ENCODE measurements around the gene POLRMT.

- TF ChIP-seq, protein P1, sequence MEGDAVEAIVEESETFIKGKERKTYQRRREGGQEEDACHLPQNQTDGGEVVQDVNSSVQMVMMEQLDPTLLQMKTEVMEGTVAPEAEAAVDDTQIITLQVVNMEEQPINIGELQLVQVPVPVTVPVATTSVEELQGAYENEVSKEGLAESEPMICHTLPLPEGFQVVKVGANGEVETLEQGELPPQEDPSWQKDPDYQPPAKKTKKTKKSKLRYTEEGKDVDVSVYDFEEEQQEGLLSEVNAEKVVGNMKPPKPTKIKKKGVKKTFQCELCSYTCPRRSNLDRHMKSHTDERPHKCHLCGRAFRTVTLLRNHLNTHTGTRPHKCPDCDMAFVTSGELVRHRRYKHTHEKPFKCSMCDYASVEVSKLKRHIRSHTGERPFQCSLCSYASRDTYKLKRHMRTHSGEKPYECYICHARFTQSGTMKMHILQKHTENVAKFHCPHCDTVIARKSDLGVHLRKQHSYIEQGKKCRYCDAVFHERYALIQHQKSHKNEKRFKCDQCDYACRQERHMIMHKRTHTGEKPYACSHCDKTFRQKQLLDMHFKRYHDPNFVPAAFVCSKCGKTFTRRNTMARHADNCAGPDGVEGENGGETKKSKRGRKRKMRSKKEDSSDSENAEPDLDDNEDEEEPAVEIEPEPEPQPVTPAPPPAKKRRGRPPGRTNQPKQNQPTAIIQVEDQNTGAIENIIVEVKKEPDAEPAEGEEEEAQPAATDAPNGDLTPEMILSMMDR (IDR thresholded peaks at IDR 0.05) = no peak
- TF ChIP-seq EZH2phosphoT487 (IDR thresholded peaks at IDR 0.05) = no peak
Measured at GRCh38 chr19:647566-648284, 14.4 kb upstream of the POLRMT start.

Measured in neural progenitor cell (in vitro differentiated cells).